NAMALWA (cell line): Measurements from ENCODE around the gene ATXN1.

Experiments
- DNase-seq: peaks from one replicate; pipeline ENCODE4 v3.0.0-alpha.2; 2015; ENCODE audit warnings: low spot score

The ATXN1 gene

DNA sequence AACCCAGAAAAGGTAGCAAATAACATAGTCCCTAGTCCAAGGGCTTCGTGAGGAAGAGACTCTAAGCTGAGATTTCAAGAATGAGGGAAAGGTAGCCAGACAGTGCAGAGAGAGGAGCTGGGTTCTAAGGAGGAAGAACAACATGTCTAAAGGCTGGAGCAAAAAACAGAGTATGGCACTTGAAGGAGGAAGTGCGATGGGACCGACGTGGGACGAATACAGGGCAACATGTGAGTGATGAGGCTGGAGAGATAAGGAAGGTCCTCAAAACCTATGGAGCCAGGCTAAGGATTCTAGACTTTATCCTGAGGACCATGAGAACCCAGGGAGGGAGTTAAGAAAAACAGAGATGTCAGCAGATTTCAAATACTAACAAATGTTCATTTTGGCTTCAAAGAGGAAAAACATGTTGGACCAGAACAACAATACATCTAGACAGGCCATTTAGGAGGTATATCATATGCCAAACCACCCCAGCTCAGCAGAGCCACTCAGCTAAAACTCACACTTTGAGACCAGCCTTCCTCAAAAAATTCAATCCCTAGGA lies 17.5 kb downstream of the ATXN1 start:
- no peak for DNase-seq

DNA sequence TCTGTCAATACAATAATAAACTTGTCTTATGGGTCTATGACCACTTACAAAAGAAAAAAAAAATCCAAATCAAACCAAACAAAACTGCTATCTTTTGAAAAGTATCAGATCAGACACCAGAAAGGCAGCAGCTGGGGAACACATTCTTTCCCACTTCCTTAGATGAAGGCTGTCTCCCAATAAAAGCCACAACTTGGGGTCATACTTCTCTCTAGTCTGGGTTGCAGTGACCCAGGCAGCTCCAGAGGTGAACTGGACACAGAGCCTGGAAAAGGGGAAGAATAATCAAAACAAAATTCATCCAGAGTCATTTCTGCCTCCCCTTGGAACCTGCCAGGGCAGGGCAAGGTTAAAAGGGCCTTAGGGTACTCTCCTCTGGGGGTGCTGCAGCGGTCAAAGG lies 19.1 kb downstream of the ATXN1 start:
- no peak for DNase-seq

DNA sequence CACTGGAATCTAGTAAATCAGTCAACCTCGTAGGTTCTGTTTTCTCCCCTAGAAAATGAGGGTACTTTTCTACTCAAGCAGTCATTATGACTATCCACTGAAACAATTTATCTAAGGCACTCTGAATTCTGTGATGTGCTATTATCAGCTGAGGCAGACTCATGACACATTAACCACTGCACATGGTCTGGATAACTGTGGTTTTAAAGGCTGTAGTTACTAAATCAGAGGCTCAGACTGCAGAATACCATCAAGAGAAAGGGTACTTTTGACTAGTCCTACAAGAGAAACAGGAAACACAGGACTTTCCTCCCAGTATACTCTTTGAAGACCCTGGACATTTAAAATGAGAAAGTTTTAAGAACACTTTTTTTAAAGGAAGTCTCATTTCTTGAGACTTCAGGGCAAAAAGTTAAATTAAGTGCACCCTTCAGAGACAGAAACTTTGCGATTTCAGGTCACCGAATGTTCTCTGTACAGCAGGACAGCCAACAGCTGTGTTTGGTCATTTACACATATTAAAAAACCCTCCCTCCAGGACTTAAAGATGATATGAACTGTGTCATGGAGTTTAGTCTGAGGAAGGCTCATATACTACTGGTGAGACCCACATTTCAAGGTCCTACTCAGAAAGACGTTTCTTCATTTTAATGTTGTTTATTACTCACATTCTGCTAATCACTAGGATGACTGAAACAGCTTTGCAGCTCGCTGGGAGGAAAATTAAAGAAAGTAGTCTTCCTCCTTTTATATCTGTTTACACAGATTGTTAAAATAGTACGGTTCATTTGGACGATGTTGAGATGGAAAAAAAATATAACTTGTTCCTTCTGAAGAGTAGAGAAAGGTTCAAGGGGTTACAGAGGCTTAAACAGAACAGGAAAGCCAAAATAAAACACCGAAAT lies 19.9 kb downstream of the ATXN1 start:
- DNase-seq, result no peak

DNA sequence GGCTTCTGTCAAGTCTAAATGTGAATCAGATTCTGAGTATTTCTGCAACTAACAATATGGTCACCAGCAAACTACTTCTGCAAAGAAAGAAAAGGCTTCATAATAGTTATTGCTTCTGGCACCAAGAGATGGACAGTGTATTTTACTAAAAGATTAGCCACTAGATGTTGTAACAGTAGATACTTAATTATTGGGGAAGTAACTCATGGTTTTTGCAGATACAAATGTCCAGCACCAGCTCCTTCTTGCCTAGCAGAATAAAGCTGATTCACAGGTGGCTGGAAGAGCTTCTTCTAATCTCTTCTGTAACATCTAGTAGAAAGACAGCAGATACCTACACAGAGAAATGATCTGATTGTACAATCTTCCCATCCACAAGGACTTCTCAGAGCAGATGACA lies 21.2 kb downstream of the ATXN1 start:
- no peak for DNase-seq

DNA sequence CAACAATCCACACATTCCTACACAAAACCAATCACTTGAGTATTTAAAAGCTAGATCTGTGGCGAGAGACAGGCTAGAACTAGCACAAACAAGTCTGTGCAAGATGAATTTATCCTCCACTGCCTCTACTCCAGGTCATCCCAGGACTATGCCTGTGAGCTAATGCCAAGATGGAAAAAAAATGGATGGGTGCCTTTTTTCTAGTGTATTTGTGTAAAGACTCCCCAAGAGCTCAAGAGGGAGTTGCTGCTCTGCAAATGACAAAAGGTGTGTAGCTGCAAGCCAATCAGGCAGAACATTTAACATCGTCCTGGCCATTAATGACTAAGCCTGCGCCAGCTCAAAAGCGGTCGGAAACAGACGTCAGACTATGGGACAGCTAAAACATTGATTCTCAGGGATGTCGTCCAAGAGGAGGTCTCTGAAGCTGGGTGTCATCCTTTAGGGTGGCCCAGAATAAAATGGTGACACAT lies 21.9 kb downstream of the ATXN1 start:
- DNase-seq, result no peak

DNA sequence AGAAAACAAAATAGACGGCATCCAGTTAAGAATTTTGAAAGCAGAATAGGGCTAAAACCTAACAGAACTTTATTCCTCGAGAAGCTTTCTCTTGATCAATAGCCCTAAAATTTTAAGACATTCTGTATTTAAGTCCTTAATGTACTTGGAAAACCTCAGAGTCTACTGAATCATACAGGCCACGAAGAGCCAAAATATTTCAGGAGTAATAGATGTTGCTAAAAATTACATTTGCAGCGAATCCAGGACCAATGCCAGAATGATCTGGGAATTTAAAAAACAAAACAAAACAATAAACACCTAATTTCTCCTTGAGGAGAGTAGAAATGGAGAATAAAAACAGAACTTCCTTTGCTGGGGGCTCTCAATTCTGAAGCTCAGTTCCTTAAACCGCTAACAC lies 23.3 kb downstream of the ATXN1 start:
- DNase-seq, result no peak

DNA sequence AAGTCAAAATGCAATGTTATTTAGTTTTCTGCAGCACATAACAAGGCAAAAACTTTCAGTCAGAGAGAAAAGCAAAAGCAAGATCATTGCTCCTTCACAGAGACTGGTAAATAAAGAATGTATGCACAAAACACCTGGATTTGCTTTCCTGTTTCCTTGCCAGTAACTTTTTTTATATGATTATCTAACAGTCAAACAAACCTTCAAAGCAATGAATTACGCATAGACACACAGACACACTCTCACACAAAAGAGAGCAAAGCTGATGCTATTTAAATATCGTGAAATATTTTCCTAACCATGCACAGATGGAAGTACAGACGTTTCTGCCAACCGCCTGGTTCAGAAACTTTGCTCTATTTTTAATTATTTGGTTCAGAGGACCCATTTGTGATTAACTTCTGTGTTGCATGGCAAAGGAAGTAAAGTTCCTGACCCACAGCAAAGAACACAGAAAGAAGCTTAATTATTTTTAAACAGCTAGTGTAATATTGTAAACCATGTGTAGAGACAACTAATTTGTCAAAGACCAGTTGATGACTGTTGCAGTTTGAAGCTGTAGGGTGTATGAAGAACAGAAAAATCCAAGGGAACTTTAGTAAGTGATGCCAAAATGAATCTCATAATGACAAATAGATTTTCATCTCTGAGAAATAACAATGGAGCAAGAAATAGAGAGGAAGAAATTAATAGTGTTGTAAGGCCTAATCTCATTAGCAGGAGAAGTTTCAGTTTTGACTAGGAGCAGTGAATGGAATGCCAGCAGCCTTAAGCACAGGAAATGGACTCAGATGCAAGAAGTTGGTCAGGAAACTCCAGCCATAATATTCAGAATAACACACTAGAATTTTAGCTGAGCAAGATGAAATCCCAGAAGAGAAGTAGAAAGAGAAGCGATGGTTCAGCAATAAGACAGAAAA lies 24.1 kb downstream of the ATXN1 start:
- DNase-seq, result no peak

DNA sequence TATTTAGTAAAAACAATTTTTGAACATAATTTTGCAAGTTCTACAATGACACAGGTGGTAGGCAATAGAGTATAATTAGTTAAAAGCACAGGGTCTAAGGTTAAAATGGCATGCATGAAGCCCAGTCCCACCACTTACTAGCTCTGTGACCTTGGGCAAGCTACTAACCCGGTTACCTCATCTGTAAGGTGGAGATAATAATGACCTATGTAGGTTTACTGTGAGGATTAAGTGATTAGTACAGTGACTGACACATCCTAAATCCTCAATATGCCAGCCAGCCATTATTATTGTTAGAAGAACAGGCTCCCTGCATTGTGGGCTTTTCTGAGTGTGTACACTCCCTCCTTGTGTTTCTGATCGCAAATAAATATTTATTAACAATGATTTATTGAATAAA lies 26.2 kb downstream of the ATXN1 start:
- DNase-seq, result no peak

DNA sequence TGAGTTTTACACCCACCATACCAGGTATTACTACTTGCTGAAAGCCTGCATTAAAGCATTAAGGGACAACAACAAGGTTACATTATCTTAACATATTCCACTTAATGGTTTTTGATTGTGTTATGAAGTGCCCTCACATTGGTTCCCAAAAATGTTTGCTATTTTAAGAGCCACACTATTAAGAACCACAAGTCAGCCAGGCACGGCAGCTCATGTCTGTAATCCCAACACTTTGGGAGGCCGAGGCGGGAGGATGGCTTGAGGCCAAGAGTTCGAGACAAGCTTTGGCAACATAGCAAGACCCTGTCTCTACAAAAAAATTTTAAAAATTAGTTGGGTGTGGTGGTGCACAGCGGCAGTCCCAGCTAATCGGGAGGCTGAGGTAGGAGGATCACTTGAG lies 28.2 kb downstream of the ATXN1 start:
- no peak for DNase-seq

DNA sequence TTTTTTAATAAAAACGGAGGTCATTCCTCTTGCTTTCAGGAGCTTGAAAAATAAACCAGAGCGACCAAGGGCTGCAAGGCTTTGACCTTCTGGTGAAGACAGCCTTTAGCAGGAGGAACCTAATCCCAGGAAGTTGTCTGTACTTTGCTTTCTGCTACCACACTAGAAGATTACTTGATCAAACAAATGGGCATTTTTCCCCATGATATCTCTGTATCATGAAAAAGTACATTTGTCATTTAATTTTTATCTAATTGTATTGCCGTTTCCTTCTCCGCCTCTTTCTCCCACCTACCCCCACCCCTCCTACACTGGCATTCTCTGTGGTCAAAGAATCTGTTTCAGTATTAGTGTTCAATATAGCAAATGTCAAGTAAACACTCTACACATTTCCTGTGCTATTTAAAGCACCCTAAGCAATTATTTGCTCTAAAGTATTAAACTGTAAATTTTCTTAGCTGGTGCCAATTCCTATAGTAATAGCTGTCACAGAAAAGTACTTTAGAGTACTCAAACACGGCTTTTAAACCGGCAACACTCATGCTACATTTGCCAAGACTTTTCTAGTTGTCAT lies 29.7 kb downstream of the ATXN1 start:
- no peak for DNase-seq

DNA sequence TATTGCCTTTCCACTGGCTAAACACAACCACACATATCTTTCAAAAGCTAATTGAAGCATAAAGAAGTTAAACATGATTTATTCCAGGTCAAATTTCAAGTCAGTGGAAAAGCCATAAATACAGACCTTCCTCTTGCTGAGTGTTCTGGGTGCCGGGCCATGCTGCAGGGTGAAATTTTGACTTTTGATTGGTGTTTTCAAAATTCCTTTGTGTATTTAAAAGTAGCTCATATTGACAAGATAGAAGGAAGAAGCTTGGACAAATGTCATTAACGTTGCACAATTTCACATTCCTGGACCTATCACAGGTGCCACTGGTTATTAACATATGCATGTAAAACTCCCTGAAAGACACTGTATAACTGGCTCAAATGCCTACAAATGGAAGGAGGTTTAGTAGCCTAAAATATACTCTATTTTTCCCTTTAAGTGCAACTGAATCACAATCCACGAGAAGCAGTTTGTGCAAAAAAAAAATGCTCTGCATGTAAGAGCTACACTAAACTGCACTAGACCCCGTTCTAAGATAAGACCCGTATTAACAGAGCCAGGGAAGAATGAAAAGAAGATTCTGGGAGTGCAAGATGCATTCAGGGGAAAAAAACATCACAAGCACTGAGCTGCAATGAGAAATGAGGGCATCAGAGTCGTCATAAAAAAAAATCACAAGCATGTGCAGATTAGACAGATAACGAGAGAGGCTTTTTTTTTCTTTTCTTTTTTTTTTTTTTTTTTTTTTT lies 30.4 kb downstream of the ATXN1 start:
- no peak for DNase-seq

DNA sequence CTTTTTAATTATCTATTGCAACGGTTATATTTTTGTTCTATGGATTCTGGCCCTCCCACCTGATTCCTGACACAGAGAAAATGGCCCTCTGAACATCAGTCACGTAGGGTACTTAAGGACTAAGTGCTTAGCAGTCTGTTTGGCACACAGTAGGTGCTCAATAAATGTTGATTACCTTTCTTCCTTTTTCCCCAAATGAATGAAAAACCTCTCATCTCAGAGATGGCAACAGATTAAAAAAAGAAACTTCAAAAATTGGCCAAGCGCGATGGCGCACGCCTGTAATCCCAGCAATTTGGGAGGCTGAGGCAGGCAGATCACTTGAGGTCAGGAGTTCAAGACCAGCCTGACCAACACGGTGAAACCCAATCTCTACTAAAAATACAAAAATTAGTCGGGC lies 31.5 kb downstream of the ATXN1 start:
- DNase-seq, result no peak

DNA sequence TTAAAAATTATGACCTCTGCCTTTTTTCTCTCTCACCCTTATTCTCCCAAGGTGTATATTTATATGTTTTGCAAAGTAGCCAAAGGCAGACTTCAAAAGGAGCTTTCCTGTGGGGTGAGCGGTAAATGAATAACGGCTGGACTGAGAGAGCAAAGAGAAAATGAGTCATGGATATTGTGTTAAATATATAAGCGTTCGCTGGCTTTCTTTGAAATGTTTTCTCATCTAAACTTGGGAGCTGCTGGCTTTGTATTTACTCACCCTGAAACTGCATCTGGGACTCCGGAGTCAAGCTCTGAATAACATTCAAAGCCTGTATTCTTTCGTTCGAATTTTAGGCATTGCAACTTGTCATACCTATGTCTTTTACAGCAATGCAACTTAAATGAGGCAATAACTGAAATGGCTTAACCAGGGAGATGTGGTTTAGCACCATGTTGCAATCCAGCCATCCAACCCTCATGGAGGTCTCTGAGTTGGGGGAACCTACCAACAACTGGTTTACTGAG lies 32.0 kb downstream of the ATXN1 start:
- no peak for DNase-seq

DNA sequence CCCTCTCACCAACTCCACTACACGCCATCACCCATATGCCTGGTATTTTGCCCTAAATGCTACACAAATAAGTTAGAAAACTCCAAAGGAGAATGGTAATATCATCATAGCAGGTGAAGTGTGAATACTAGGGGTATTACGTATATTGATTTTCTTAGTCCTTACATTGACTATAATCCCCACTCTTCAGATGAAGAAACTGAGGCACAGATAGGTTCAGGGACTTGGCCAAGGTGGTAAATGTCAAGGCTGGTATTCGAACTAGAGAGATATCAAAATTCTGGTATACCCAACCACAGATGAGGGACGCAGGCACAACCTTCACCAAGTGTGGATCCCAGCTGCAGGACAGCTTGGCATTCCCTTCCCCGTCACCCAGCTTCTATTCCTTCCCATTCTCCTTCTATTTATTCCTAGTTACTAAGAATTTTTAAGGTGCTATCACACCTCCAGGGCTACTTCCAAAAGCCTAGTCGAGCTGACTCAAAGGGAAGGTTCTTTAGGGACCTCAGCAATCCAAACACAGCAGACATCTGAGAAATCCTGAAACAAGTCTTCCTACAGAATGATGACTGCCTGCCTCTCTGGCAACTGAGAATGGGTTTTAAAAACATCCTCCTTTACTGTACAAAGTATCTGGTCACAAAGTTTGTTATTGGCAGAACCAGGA lies 32.6 kb downstream of the ATXN1 start:
- DNase-seq, result no peak

DNA sequence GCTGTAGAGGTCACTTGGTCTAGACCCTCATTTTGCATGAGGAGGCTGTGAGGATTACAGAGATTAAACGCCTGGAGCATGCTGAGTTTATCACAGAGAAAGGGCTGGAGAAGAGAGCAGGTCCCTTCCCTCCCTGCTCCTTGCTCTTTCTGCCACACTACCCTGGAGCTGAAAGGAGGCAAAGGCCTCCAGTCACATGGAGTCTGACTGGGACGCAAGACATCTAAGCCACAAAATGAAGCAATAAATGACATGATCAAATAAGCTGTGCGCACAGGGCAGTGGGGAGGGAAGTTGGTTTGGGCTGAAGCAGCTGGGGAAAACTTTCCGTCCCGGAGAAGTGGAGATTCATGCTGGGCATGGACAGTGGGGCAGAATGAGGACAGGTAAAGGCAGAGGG lies 33.3 kb downstream of the ATXN1 start:
- DNase-seq, result no peak

DNA sequence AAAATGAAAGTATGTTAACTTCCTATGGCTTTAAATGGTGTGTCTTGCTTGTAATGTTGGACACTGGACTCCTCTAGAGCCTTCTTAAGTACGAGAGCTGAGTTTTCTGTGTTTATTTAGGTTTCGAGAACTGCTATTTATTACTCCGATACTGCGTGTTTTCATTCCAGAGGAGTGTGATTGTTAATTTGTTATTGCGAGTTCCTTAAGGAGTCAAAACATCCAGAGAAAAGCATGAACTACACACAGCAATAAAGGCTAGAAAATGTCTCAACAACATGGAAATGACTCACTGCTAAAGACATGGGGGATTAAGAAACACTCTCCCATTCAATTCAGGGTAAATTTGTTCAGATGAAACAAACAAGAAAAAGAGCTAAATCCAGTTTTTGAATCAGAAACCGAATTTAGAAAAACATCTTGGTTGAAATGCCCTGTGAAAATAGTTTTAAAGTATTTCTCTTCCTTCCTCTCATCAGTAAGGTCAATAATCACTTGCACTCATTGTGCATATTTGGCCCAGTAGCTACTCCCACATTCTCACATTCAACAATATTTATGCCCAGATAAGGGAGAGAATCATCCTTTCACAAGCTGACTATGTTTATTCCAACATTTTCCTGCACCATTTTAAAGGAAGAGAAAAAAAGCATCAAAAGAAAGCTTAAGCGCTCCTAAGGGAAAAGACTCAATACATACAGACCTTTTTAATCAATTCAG lies 36.0 kb downstream of the ATXN1 start:
- no peak for DNase-seq

DNA sequence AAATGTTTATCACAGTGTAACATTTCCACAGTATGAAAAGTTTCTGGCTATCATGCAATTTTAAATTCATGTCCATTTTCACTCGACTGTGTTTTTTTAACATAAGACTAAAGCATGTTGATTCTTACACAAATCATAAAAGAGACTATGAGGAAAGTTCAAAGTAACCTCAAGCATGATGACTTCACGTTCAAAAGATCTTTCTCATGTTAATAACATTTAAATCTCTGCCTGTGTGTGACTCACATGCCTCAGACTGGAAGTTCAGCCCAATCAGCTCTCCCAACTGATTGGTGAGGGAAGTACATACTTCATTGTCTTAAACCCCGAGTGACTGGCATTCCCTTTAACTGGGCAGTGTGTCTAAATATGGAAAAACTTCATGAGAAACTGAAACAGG lies 37.4 kb downstream of the ATXN1 start:
- no peak for DNase-seq

DNA sequence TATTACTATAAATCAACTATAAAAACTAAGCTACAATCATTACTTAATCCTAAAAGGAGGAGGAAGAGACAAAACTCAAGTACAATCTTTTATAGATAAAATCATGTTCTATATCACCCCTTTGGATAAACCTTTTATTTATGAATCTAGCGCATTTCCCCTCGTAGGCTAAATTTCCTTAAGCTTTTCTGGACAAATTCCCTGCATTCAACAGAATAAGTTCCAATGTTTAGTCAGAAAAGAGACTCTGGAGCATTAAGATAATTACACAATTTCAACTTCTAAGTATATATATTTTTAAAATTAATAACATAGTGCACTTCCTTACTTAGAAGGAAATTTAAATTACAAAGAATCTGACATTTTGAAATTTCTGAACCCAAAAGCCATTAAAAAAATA lies 37.9 kb downstream of the ATXN1 start:
- DNase-seq, result no peak

DNA sequence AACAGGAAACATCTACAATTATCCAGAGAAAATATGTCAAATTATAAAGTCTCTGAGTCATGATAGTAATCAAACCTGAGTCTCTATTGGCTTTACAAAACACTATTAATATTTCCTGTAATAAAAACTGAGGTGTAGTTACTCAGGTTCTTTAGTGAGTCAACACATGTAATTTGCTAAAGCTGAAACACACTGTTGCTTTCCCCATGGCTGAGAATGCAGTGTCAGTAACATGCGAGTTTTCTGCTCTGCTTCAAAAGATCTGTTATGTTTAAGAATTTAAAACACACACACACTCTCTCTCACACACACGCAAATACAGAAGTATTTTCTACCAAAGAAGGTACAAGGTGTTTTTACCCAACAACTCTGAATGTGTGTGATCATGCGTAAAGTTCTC lies 38.6 kb downstream of the ATXN1 start:
- no peak for DNase-seq

DNA sequence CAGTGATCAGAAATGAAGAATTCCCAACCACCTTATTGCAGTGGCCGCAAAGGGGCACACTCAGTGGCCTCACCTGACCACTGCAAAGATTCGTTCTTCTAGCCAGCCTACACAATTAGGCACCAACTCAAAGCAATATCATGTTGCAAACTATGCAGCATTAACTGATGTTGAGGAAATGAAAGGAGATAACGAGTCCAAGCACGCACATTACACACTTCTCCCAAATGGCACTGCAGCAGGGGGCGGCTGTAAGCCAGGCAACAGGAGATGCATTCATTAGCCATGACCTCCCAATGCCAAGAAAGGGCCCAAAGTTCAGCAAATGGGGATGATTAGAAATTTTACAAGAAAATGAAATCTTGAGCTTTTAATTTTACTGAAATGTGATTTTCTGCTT lies 39.3 kb downstream of the ATXN1 start:
- no peak for DNase-seq
